Naive thymus-derived CD4-positive, alpha-beta T cell (primary cell): ENCODE results near the gene TMEM86B. TPM values are rescaled to one million over a fixed set of nuclear protein-coding genes. Genes with fewer than 3 reads are reported as not detected.

Experiments
- ATAC-seq: fragments of 150-1000 bp; cut with Tn5 transposase; 2 replicates; pipeline ENCODE4 v1.10.0; 2021; ENCODE audit warnings: mild to moderate bottlenecking, moderate library complexity
- CTCF ChIA-PET: fragments of 350-600 bp; sonication (Branson Sonifier 250); formaldehyde crosslinking; loops from one replicate; lab custom pipeline; 2021; ENCODE audit warnings: antibody characterized with exemption; lab: Charles Lee
- POLR2A ChIA-PET: fragments of 350-600 bp; sonication (Branson Sonifier 250); formaldehyde crosslinking; loops from one replicate; lab custom pipeline; 2021; ENCODE audit warnings: antibody characterized with exemption, inconsistent platforms; lab: Charles Lee
- DNase-seq, 9 donors: peaks; one replicate each; pipeline versions ENCODE4 v3.0.0 to v3.0.0-alpha.2; 2020 to 2022; ENCODE audit warnings: mixed read lengths in 1 of 9
- H3K27ac ChIP-seq: one replicate; pipeline ENCODE4 v1.7.0; 2013; ENCODE audit warnings: mild to moderate bottlenecking, low read depth, low read length, moderate library complexity
- H3K27me3 ChIP-seq, 2 donors: one replicate each; pipeline ENCODE4 v1.7.0; 2013; ENCODE audit warnings: low read length in 2 of 2, mild to moderate bottlenecking in 2 of 2, moderate library complexity in 2 of 2; ENCODE audit not compliant: control insufficient read depth in 2 of 2, insufficient read depth in 2 of 2
- H3K36me3 ChIP-seq, 3 experiments: 1 replicate in 2 of 3; 2 replicates in 1 of 3; pipeline ENCODE4 v1.7.0; 2013; ENCODE audit warnings: low read length in 3 of 3, mild to moderate bottlenecking in 3 of 3, moderate library complexity in 1 of 3; ENCODE audit not compliant: insufficient read depth in 3 of 3, control insufficient read depth in 2 of 3
- H3K4me1 ChIP-seq, 2 donors: one replicate each; pipeline ENCODE4 v1.7.0; 2013; ENCODE audit warnings: low read length in 2 of 2, mild to moderate bottlenecking in 2 of 2, moderate library complexity in 1 of 2; ENCODE audit not compliant: control insufficient read depth in 2 of 2, insufficient read depth in 2 of 2
- H3K4me3 ChIP-seq: 2 replicates; pipeline ENCODE4 v1.7.0; 2013; ENCODE audit warnings: mild to moderate bottlenecking, low read length
- H3K9me3 ChIP-seq, 3 experiments: 1 replicate in 2 of 3; 2 replicates in 1 of 3; pipeline ENCODE4 v1.7.0; 2013; ENCODE audit warnings: low read length in 3 of 3; ENCODE audit not compliant: control insufficient read depth in 2 of 3
- H3K27ac Mint-ChIP-seq, 9 donors: one replicate each; pipeline ENCODE4 v1.8.0; 2020 to 2022; ENCODE audit warnings: mixed read lengths in 9 of 9, mild to moderate bottlenecking in 8 of 9, moderate library complexity in 5 of 9, inconsistent platforms in 2 of 9
- H3K27me3 Mint-ChIP-seq, 5 donors: one replicate each; pipeline ENCODE4 v1.8.0; 2021 to 2022; ENCODE audit warnings: mixed read lengths in 5 of 5, mild to moderate bottlenecking in 1 of 5
- H3K36me3 Mint-ChIP-seq, 5 donors: one replicate each; pipeline ENCODE4 v1.8.0; 2020 to 2022; ENCODE audit warnings: mixed read lengths in 5 of 5, mild to moderate bottlenecking in 3 of 5, inconsistent platforms in 1 of 5
- H3K4me1 Mint-ChIP-seq, 7 donors: one replicate each; pipeline ENCODE4 v1.8.0; 2020 to 2022; ENCODE audit warnings: mixed read lengths in 7 of 7, mild to moderate bottlenecking in 3 of 7, inconsistent platforms in 1 of 7
- H3K4me3 Mint-ChIP-seq, 10 donors: one replicate each; pipeline ENCODE4 v1.8.0; 2020 to 2022; ENCODE audit warnings: mild to moderate bottlenecking in 10 of 10, mixed read lengths in 10 of 10, moderate library complexity in 6 of 10, inconsistent platforms in 2 of 10
- H3K9me3 Mint-ChIP-seq, 11 donors: one replicate each; pipeline ENCODE4 v1.8.0; 2020 to 2022; ENCODE audit warnings: mixed read lengths in 11 of 11, mild to moderate bottlenecking in 4 of 11, inconsistent platforms in 1 of 11, moderate library complexity in 1 of 11
- intact Hi-C, 2 donors: fragments of 100-400 bp; cut with micrococcal nuclease; formaldehyde crosslinking; loops; one replicate each; pipeline ENCODE4 v1.15.1; 2023
- polyA plus RNA-seq, 2 donors: library from polyadenylated mRNA; unstranded; fragments of 300-500 nt; fragmentation: Illumina TruSeq; gene quantifications; one replicate each; pipeline ENCODE4 v1.2.3, GENCODE V29; 2021
- total RNA-seq, 6 experiments: library from RNA in 5 of 6; stranded (reverse) in 5 of 6; gene quantifications; 1 replicate in 5 of 6; 2 replicates in 1 of 6; pipeline ENCODE4 v1.2.3 and lab custom pipeline; 2021 to 2026

The TMEM86B gene
- total and polyA plus RNA-seq, 7 experiments from 2014 or later, result 1.2 to 24.1 (median 10.5) TPM

- H3K27ac Mint-ChIP-seq, result peak overlapping the region in 1 of 9 donors; percentile 0
- no peak overlapping the region for H3K4me3 ChIP-seq
- no peak for DNase-seq
- no peaks in the 10 kb centered on the region for H3K9me3 ChIP-seq
- no peaks in the 10 kb centered on the region for H3K4me1 ChIP-seq
- H3K27me3 Mint-ChIP-seq, result no peaks in the 10 kb centered on the region
- peaks cover 35 to 96% (median 50%) of the 10 kb centered on the region in 3 experiments for H3K36me3 ChIP-seq
- no peaks in the 10 kb centered on the region for H3K9me3 Mint-ChIP-seq
- peaks cover 0 to 48% (median 28%) of the 10 kb centered on the region in 5 donors for H3K36me3 Mint-ChIP-seq
- H3K4me3 Mint-ChIP-seq, result no peak overlapping the region
- H3K27ac ChIP-seq, result no peak overlapping the region
- peaks cover 0 to 9% (median 2%) of the 10 kb centered on the region in 7 donors for H3K4me1 Mint-ChIP-seq
- ChIA-PET CTCF (interaction anchor here (0.9 kb wide), 1 partner anchor 63 kb away, joined by 4 read pairs; no protein-coding TSS in a partner anchor), POLR2A (interaction anchor here (0.6 kb wide), 1 partner anchor 22 kb away, joined by 3 read pairs; no protein-coding TSS in a partner anchor)
- intact Hi-C loops, result no loop called here
- ATAC-seq, result no peak
- H3K27me3 ChIP-seq, result no peaks in the 10 kb centered on the region
Observed at GRCh38 chr19:55232286-55232602, 3.7 kb upstream of the TMEM86B start.

GRCh38 chr19:55231391-55232285 lies 3.1 kb upstream of the TMEM86B start:
- no peak for ATAC-seq
- POLR2A ChIA-PET, result interaction anchor here (0.6 kb wide), 1 partner anchor 22 kb away, joined by 3 read pairs; no protein-coding TSS in a partner anchor
- H3K4me3 Mint-ChIP-seq, result no peak overlapping the region
- Histone ChIP-seq H3K4me3 (no peak overlapping the region), H3K36me3 (peaks cover 29 to 96% (median 45%) of the 10 kb centered on the region in 3 experiments), H3K27ac (no peak overlapping the region), H3K4me1 (no peaks in the 10 kb centered on the region), H3K27me3 (no peaks in the 10 kb centered on the region), H3K9me3 (no peaks in the 10 kb centered on the region)
- H3K27me3 Mint-ChIP-seq, result no peaks in the 10 kb centered on the region
- intact Hi-C loops, result no loop called here
- no peaks in the 10 kb centered on the region for H3K9me3 Mint-ChIP-seq
- peaks cover 0 to 9% (median 2%) of the 10 kb centered on the region in 7 donors for H3K4me1 Mint-ChIP-seq
- DNase-seq, result no peak
- peaks cover 0 to 44% (median 22%) of the 10 kb centered on the region in 5 donors for H3K36me3 Mint-ChIP-seq
- CTCF ChIA-PET, result interaction anchor here (0.6 to 0.9 kb wide), 2 partner anchors 63 to 375 kb away, joined by 3 to 4 read pairs; no protein-coding TSS in a partner anchor
- H3K27ac Mint-ChIP-seq, result no peak overlapping the region

- Mint-ChIP-seq H3K4me1 (peaks cover 0 to 9% (median 4%) of the 10 kb centered on the region in 7 donors), H3K4me3 (no peak overlapping the region), H3K27ac (no peak overlapping the region), H3K36me3 (peaks cover 0 to 41% (median 21%) of the 10 kb centered on the region in 5 donors), H3K27me3 (no peaks in the 10 kb centered on the region), H3K9me3 (no peaks in the 10 kb centered on the region)
- no peaks in the 10 kb centered on the region for H3K9me3 ChIP-seq
- ATAC-seq (no peak), DNase-seq (no peak)
- H3K4me3 ChIP-seq, result no peak overlapping the region
- H3K27ac ChIP-seq, result no peak overlapping the region
- ChIA-PET POLR2A (no interaction called here), CTCF (no interaction called here)
- H3K4me1 ChIP-seq, result no peaks in the 10 kb centered on the region
- no peaks in the 10 kb centered on the region for H3K27me3 ChIP-seq
- H3K36me3 ChIP-seq, result peaks cover 22 to 96% (median 37%) of the 10 kb centered on the region in 3 experiments
- intact Hi-C loops, result no loop called here
Observed at GRCh38 chr19:55230780-55231179, 2.2 kb upstream of the TMEM86B start.

- ChIA-PET POLR2A (no interaction called here), CTCF (no interaction called here)
- H3K36me3 Mint-ChIP-seq, result peaks cover 0 to 41% (median 22%) of the 10 kb centered on the region in 5 donors
- H3K27me3 ChIP-seq, result no peaks in the 10 kb centered on the region
- no peak overlapping the region for H3K4me3 ChIP-seq
- H3K27me3 Mint-ChIP-seq, result no peaks in the 10 kb centered on the region
- no peak overlapping the region for H3K4me3 Mint-ChIP-seq
- no peak for ATAC-seq
- intact Hi-C loops, result no loop called here
- no peaks in the 10 kb centered on the region for H3K9me3 Mint-ChIP-seq
- H3K27ac ChIP-seq, result no peak overlapping the region
- H3K36me3 ChIP-seq, result peaks cover 22 to 94% (median 37%) of the 10 kb centered on the region in 3 experiments
- H3K9me3 ChIP-seq, result no peaks in the 10 kb centered on the region
- H3K4me1 ChIP-seq, result no peaks in the 10 kb centered on the region
- DNase-seq, result no peak
- peaks cover 0 to 13% (median 7%) of the 10 kb centered on the region in 7 donors for H3K4me1 Mint-ChIP-seq
- no peak overlapping the region for H3K27ac Mint-ChIP-seq
Observed at GRCh38 chr19:55230329-55230728, 1.8 kb upstream of the TMEM86B start.

- ChIA-PET POLR2A (no interaction called here), CTCF (no interaction called here)
- DNase-seq (no peak), ATAC-seq (no peak)
- Histone ChIP-seq H3K27ac (no peak overlapping the region), H3K4me3 (no peak overlapping the region), H3K27me3 (no peaks in the 10 kb centered on the region), H3K4me1 (no peaks in the 10 kb centered on the region), H3K9me3 (no peaks in the 10 kb centered on the region), H3K36me3 (peaks cover 17 to 89% (median 34%) of the 10 kb centered on the region in 3 experiments)
- H3K4me3 Mint-ChIP-seq, result no peak overlapping the region
- no peaks in the 10 kb centered on the region for H3K9me3 Mint-ChIP-seq
- intact Hi-C loops, result no loop called here
- H3K36me3 Mint-ChIP-seq, result peaks cover 0 to 36% (median 17%) of the 10 kb centered on the region in 5 donors
- H3K27me3 Mint-ChIP-seq, result no peaks in the 10 kb centered on the region
- peaks cover 0 to 13% (median 6%) of the 10 kb centered on the region in 7 donors for H3K4me1 Mint-ChIP-seq
- H3K27ac Mint-ChIP-seq, result no peak overlapping the region
Observed at GRCh38 chr19:55229789-55230182, 1.2 kb upstream of the TMEM86B start.

GRCh38 chr19:55229145-55229788 lies 704 bp upstream of the TMEM86B start:
- Histone ChIP-seq H3K9me3 (no peaks in the 10 kb centered on the region), H3K27me3 (no peaks in the 10 kb centered on the region), H3K36me3 (peaks cover 15 to 84% (median 34%) of the 10 kb centered on the region in 3 experiments), H3K4me3 (no peak overlapping the region), H3K4me1 (no peaks in the 10 kb centered on the region), H3K27ac (no peak overlapping the region)
- Mint-ChIP-seq H3K4me3 (no peak overlapping the region), H3K9me3 (no peaks in the 10 kb centered on the region), H3K4me1 (peaks cover 0 to 10% (median 5%) of the 10 kb centered on the region in 7 donors), H3K27ac (peak overlapping the region in 1 of 9 donors; percentile 62), H3K27me3 (no peaks in the 10 kb centered on the region), H3K36me3 (peaks cover 0 to 31% (median 12%) of the 10 kb centered on the region in 5 donors)
- POLR2A ChIA-PET, result no interaction called here
- no peak for DNase-seq
- CTCF ChIA-PET, result no interaction called here
- intact Hi-C loops, result no loop called here
- ATAC-seq, result no peak
